Upper lobe of left lung (tissue), 6 donors: ENCODE results near the gene MSANTD3. TPM values are rescaled to one million over a fixed set of nuclear protein-coding genes. Genes with fewer than 3 reads are reported as not detected.

Experiments used
- ATAC-seq, 2 donors: fragments of 200-7000 bp; cut with Tn5 transposase; one replicate each; pipeline ENCODE4 v1.9.1; 2022; ENCODE audit warnings: mild to moderate bottlenecking in 2 of 2, moderate library complexity in 2 of 2; ENCODE audit not compliant: low FRiP score in 2 of 2
- DNase-seq, 2 donors: peaks; one replicate each; pipeline ENCODE4 v3.0.0-alpha.2; 2019 to 2020
- H3K27ac ChIP-seq, 4 donors: fragments of 200-600 bp; sonication (generic); one replicate each; pipeline ENCODE4 v1.5.1; 2016 to 2019
- H3K27me3 ChIP-seq, 4 donors: fragments of 200-600 bp; sonication (generic); one replicate each; pipeline ENCODE4 v1.5.1; 2017 to 2019
- H3K36me3 ChIP-seq, 4 donors: fragments of 200-600 bp; sonication (generic); one replicate each; pipeline ENCODE4 v1.5.1; 2016 to 2019
- H3K4me1 ChIP-seq, 4 donors: fragments of 200-600 bp; sonication (generic); one replicate each; pipeline ENCODE4 v1.5.1; 2018 to 2019
- H3K4me3 ChIP-seq, 4 donors: fragments of 200-600 bp; sonication (generic); one replicate each; pipeline ENCODE4 v1.5.1; 2017 to 2019; ENCODE audit warnings: mild to moderate bottlenecking in 2 of 4, moderate library complexity in 1 of 4
- H3K9me3 ChIP-seq, 4 donors: fragments of 200-600 bp; sonication (generic); one replicate each; pipeline ENCODE4 v1.5.1; 2018 to 2019
- EP300 ChIP-seq, 4 donors: sonication (generic); formaldehyde crosslinking; IDR thresholded peaks; one replicate each; pipeline ENCODE4 v1.5.1; 2017; ENCODE audit warnings: antibody characterized with exemption in 4 of 4, control low read depth in 2 of 4
- POLR2A ChIP-seq, 4 donors: fragments of 450-650 bp; IDR thresholded peaks; one replicate each; pipeline ENCODE4 v1.5.1; 2016 to 2017; ENCODE audit warnings: antibody characterized with exemption in 4 of 4, mild to moderate bottlenecking in 2 of 4
- POLR2AphosphoS5 ChIP-seq, 2 donors: sonication (generic); formaldehyde crosslinking; IDR thresholded peaks; one replicate each; pipeline ENCODE4 v1.5.1; 2017; ENCODE audit warnings: antibody characterized with exemption in 2 of 2
- WGBS, 2 donors: methylation state at CpG; one replicate each; pipeline ENCODE4 v1.1.5; 2017 to 2018; 5-methylcytosine and 5-hydroxymethylcytosine counted together
- total RNA-seq, 6 donors: library from RNA; depleted of rRNA in 4 of 6; stranded (reverse); fragments of >200 nt in 4 of 6; gene quantifications; one replicate each; pipeline versions ENCODE4 v1.1.0 to v1.2.1, GENCODE V29; 2016 to 2021
- TF ChIP-seq, protein P1 (sequence below), 6 experiments: fragments of 450-650 bp in 4 of 6; fragments of 200-600 bp in 2 of 6; sonication (generic) in 2 of 6; IDR thresholded peaks; one replicate each; pipeline ENCODE4 v1.5.1; 2016 to 2019; ENCODE audit warnings: antibody characterized with exemption in 6 of 6
- donor health status: DM: no; HTN: no; CAD: no; lungs with moderate emphysema.
- donor health status: DM: no; HTN: yes; CAD: no; lungs with severe emphysema.

MSANTD3 gene
- total RNA-seq, 6 donors from 2014 or later: 13.6 to 28.3 (median 23.0) TPM

DNA sequence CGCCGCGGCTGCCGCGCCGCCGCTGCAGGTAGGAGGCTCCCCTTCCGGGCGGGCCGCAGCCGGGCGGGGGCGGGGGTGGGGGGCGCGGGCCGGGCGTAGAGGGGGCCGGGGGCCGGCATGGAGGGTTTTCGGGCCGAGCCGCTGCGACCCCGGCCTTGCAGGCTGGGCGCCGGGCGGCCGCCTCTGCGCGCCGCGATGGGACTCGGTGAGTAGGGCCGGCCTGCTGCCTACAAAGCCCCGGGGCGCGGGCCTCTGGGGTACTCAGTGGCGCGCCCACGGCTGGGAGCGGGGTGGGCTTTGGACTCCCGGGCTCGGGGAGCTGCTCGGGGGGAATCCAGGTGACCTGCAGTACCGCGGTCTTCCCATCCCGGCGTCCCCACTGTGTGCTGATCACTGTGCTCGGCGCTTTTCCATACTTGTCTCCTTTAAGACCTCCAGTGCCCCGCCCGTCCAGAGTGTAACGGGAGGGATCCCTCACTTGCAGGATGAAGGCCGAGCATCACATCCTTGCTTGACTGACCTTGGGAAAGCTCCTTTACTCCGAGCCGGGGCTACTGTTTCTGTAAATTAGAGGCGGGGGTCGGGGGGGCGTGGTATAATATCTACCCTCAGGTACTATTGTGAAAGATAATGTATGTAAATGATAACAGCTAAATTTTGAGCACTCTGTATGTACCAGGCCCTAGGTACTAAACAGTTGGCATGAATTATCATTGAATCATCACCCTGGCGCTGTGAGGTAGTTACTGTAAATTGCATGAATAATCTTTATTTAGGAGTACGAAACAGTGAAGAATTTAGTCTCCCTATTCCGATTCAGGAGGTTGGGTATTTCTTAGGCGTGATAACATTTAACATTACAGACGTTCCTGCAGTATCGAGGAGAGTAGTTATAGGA, 672 bp downstream of the MSANTD3 start:
- peak in 1 of 2 donors; percentile 44 for DNase-seq
- TF ChIP-seq, protein P1, sequence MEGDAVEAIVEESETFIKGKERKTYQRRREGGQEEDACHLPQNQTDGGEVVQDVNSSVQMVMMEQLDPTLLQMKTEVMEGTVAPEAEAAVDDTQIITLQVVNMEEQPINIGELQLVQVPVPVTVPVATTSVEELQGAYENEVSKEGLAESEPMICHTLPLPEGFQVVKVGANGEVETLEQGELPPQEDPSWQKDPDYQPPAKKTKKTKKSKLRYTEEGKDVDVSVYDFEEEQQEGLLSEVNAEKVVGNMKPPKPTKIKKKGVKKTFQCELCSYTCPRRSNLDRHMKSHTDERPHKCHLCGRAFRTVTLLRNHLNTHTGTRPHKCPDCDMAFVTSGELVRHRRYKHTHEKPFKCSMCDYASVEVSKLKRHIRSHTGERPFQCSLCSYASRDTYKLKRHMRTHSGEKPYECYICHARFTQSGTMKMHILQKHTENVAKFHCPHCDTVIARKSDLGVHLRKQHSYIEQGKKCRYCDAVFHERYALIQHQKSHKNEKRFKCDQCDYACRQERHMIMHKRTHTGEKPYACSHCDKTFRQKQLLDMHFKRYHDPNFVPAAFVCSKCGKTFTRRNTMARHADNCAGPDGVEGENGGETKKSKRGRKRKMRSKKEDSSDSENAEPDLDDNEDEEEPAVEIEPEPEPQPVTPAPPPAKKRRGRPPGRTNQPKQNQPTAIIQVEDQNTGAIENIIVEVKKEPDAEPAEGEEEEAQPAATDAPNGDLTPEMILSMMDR (IDR thresholded peaks at IDR 0.05): no peak
- TF ChIP-seq POLR2AphosphoS5 (IDR thresholded peaks at IDR 0.05) (no peak), EP300 (IDR thresholded peaks at IDR 0.05) (no peak), POLR2A (IDR thresholded peaks at IDR 0.05) (no peak)
- 13 to 34% methylated on average over 9 to 22 of the region's 65 CpGs for WGBS, 2 donors
- Histone ChIP-seq H3K36me3 (no peaks in the 10 kb centered on the region), H3K4me3 (peak overlapping the region; percentile 87 to 94 (median 92)), H3K27me3 (no peaks in the 10 kb centered on the region), H3K4me1 (peaks cover 14 to 30% (median 24%) of the 10 kb centered on the region in 4 donors), H3K27ac (peak overlapping the region; percentile 81 to 93 (median 88)), H3K9me3 (no peaks in the 10 kb centered on the region)
- ATAC-seq: peak; percentile 45 to 56

DNA sequence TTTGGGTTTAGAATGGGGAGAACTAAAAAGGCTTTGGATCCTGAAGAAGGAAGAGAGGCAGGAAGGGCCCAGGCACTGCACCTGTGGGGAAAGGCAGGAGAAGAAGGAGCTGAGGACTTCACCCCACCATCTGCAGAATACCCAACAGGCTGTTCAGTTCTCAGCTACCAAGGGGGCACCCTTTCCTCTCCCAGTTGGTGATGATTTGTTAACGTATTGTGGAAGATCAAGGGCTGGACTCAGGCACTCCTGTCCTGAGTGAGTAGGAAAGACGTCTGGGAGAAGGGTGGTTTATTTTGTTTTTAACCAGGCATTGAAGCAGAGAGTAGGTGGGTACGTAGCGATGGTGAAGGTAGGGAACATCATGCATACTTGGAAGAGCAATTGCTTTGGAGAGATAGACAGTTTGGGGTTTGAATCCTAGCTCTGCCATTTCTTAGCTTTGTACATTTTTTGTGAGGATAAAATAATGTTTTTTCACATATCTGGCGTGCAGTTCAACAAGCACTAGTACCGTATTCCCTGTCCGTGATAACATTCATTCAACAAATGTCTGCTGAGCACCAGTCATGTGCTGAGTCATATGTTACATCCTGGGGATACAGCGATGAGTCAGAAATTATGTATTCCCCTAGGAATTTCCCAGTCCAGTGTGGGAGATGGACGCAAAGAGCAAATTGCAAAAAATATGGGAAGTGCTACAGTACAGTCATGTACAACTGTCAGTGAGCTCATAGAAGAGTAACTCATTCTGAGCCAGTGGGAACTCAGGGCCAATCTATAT, 2.1 kb downstream of the MSANTD3 start:
- WGBS, 2 donors: 69 to 78% methylated on average over 9 of the region's 9 CpGs
- Histone ChIP-seq H3K36me3 (no peaks in the 10 kb centered on the region), H3K27ac (peak overlapping the region; percentile 25 to 93 (median 58)), H3K27me3 (no peaks in the 10 kb centered on the region), H3K9me3 (no peaks in the 10 kb centered on the region), H3K4me3 (no peak overlapping the region), H3K4me1 (peaks cover 14 to 30% (median 24%) of the 10 kb centered on the region in 4 donors)
- TF ChIP-seq, protein P1 (IDR thresholded peaks at IDR 0.05): no peak
- TF ChIP-seq POLR2AphosphoS5 (IDR thresholded peaks at IDR 0.05): peak; percentile 19 to 80
- no peak for TF ChIP-seq POLR2A (IDR thresholded peaks at IDR 0.05)
- peak in 2 of 4 donors; percentile 15 to 51 for TF ChIP-seq EP300 (IDR thresholded peaks at IDR 0.05)
- peak; percentile 31 to 71 for ATAC-seq
- no peak for DNase-seq

DNA sequence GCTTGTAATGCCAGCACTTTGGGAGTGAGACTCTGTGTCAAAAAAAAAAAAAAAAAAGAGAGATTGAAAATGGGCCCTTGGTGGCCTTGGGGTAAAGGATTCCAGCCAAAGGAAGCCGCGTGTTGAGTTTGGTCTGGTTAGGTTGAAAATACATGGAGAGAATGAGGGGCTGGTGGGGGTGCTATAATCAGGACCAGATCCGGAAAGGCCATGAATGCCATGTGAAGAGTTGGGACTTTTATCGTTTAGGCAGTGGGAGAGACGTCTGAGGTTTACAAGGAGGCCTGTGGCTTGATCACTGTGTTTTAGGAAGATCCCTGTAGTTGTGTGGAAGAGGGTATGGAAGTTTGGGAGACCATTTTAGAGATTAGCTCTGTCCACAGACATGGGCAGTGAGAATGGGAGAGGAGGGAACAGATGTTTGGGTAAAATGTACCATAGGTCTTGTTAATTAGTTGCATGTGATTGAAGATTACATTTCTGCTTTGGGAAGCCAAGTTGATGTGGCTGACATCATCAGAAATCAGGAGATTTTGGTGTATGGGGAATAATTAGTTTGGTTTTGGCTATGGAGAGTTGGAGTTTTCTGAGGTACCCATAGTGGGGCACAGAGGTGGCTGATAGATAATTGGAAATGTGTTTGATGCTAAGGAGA, 3.5 kb downstream of the MSANTD3 start:
- WGBS, 2 donors: 96 to 97% methylated on average over 5 of the region's 5 CpGs
- Histone ChIP-seq H3K27ac (no peak overlapping the region), H3K27me3 (no peaks in the 10 kb centered on the region), H3K9me3 (no peaks in the 10 kb centered on the region), H3K4me1 (peaks cover 14 to 30% (median 24%) of the 10 kb centered on the region in 4 donors), H3K36me3 (no peaks in the 10 kb centered on the region), H3K4me3 (no peak overlapping the region)
- TF ChIP-seq, protein P1 (IDR thresholded peaks at IDR 0.05): no peak
- TF ChIP-seq POLR2AphosphoS5 (IDR thresholded peaks at IDR 0.05) (no peak), EP300 (IDR thresholded peaks at IDR 0.05) (no peak), POLR2A (IDR thresholded peaks at IDR 0.05) (no peak)
- DNase-seq (no peak), ATAC-seq (no peak)

DNA sequence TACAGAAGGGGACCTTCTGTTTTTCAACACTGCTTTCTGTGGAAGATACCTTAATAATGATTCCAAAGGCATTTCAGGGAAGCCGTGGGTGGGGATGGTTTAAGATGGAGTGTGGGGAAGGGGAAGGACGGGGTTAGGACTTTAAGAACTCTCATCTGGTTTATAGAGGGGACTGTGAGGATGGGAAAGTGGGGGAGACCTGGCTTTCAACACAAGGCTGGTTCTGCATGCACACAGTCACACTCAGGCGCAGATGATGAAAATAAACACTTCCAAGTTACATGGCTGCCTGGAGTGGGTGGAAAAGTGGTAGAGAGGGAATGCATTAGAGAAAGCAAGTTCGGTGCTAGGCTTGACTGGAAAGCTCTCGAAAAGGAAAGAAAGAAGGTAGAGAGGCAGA, 4.9 kb downstream of the MSANTD3 start:
- H3K4me1 ChIP-seq: peaks cover 8 to 22% (median 17%) of the 10 kb centered on the region in 4 donors
- H3K27me3 ChIP-seq: no peaks in the 10 kb centered on the region
- H3K9me3 ChIP-seq: no peaks in the 10 kb centered on the region
- no peak overlapping the region for H3K27ac ChIP-seq
- ATAC-seq (no peak), DNase-seq (no peak)
- H3K36me3 ChIP-seq: no peaks in the 10 kb centered on the region
- TF ChIP-seq, protein P1 (IDR thresholded peaks at IDR 0.05): no peak
- TF ChIP-seq EP300 (IDR thresholded peaks at IDR 0.05): no peak
- no peak for TF ChIP-seq POLR2A (IDR thresholded peaks at IDR 0.05)
- TF ChIP-seq POLR2AphosphoS5 (IDR thresholded peaks at IDR 0.05): no peak
- 79% methylated on average over 5 of the region's 5 CpGs for WGBS, 2 donors
- H3K4me3 ChIP-seq: no peak overlapping the region
